OCI-LY3 (cell line): ENCODE data around the gene GSG1.

Experiments used
- H2AFZ ChIP-seq: fragments of 200-600, 300-600 bp; shearing (Covaris generic); 2 replicates; pipeline ENCODE4 v1.6.0; 2014; ENCODE audit warnings: antibody characterized with exemption, low read depth, low read length
- H3K27ac ChIP-seq: fragments of 200-600, 300-600 bp; sonication (generic); 2 replicates; pipeline ENCODE4 v1.5.1; 2014; ENCODE audit warnings: mild to moderate bottlenecking, low read length, moderate library complexity, mixed read lengths
- H3K27me3 ChIP-seq: fragments of 200-600, 300-600 bp; sonication (generic); 2 replicates; pipeline ENCODE4 v1.6.1; 2014; ENCODE audit warnings: low read depth, low read length, mixed read lengths
- H3K36me3 ChIP-seq: fragments of 200-600, 300-600 bp; sonication (generic); replicated peaks from 2 replicates; pipeline ENCODE3; 2014; ENCODE audit warnings: low read depth, low read length, mixed read lengths
- H3K4me1 ChIP-seq: fragments of 300-600, 200-600 bp; sonication (generic); 2 replicates; pipeline ENCODE4 v1.6.1; 2014; ENCODE audit warnings: low read length, mixed read lengths
- H3K4me2 ChIP-seq: fragments of 200-600, 300-600 bp; sonication (generic); 2 replicates; pipeline ENCODE4 v1.6.1; 2014; ENCODE audit warnings: low read length, mixed read lengths
- H3K4me3 ChIP-seq: fragments of 300-600, 200-600 bp; sonication (generic); 2 replicates; pipeline ENCODE4 v1.5.1; 2014; ENCODE audit warnings: antibody characterized with exemption, mild to moderate bottlenecking, low read length, moderate library complexity
- H3K79me2 ChIP-seq: fragments of 300-600, 200-600 bp; shearing (Covaris generic); 2 replicates; pipeline ENCODE4 v1.6.1; 2014; ENCODE audit warnings: mild to moderate bottlenecking, low read length, mixed read lengths
- H3K9ac ChIP-seq: fragments of 300-600, 200-600 bp; shearing (Covaris generic); 2 replicates; pipeline ENCODE4 v1.6.0; 2014; ENCODE audit warnings: mild to moderate bottlenecking, low read length, moderate library complexity
- H3K9me3 ChIP-seq: fragments of 200-600, 300-600 bp; shearing (Covaris generic); 2 replicates; pipeline ENCODE4 v1.6.1; 2014; ENCODE audit warnings: low read length, mixed read lengths; ENCODE audit not compliant: insufficient read depth
- H4K20me1 ChIP-seq: fragments of 200-600, 300-600 bp; sonication (generic); 2 replicates; pipeline ENCODE4 v1.6.1; 2016; ENCODE audit warnings: low read length, mixed read lengths; ENCODE audit not compliant: insufficient read depth
- EZH2phosphoT487 ChIP-seq: fragments of 200-600 bp; shearing (Covaris generic); IDR thresholded peaks from 2 replicates; pipeline ENCODE4 v1.6.1; 2018; ENCODE audit warnings: antibody characterized with exemption, mixed run types, low read depth
- TF ChIP-seq, protein P1 (sequence below): fragments of 200-600, 300-600 bp; sonication (generic); IDR thresholded peaks from 2 replicates; pipeline ENCODE4 v1.5.1; 2014; ENCODE audit warnings: antibody characterized with exemption, low read length, low read depth

GSG1 gene

DNA sequence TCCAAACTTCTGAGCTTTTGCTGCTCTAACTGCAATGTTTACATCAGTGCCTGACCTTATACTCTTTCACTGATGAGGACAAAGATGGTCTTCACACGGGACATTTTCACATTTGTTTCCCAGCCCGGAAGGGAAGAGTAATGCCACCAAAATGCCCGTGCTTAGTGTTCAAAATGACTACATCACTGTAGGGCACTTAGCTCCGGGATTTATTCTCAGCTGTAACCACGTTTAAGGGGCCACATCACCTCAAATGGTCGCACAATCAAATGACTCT lies 2.9 kb downstream of the GSG1 start:
- no peak for TF ChIP-seq EZH2phosphoT487
- TF ChIP-seq, protein P1, sequence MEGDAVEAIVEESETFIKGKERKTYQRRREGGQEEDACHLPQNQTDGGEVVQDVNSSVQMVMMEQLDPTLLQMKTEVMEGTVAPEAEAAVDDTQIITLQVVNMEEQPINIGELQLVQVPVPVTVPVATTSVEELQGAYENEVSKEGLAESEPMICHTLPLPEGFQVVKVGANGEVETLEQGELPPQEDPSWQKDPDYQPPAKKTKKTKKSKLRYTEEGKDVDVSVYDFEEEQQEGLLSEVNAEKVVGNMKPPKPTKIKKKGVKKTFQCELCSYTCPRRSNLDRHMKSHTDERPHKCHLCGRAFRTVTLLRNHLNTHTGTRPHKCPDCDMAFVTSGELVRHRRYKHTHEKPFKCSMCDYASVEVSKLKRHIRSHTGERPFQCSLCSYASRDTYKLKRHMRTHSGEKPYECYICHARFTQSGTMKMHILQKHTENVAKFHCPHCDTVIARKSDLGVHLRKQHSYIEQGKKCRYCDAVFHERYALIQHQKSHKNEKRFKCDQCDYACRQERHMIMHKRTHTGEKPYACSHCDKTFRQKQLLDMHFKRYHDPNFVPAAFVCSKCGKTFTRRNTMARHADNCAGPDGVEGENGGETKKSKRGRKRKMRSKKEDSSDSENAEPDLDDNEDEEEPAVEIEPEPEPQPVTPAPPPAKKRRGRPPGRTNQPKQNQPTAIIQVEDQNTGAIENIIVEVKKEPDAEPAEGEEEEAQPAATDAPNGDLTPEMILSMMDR = no peak
- no peaks in the 10 kb centered on the region for H3K36me3 ChIP-seq
- no peak overlapping the region for H3K9ac ChIP-seq
- H3K79me2 ChIP-seq = no peaks in the 10 kb centered on the region
- H2AFZ ChIP-seq = no peak overlapping the region
- no peaks in the 10 kb centered on the region for H3K9me3 ChIP-seq
- H3K4me1 ChIP-seq = peaks cover 23% of the 10 kb centered on the region
- H3K4me2 ChIP-seq = peak overlapping the region; percentile 94
- peaks cover 2% of the 10 kb centered on the region; the same call in 1 of the 2 replicates for H4K20me1 ChIP-seq
- peak overlapping the region; percentile 85 for H3K4me3 ChIP-seq
- peaks cover 65% of the 10 kb centered on the region for H3K27me3 ChIP-seq
- H3K27ac ChIP-seq = no peak overlapping the region

DNA sequence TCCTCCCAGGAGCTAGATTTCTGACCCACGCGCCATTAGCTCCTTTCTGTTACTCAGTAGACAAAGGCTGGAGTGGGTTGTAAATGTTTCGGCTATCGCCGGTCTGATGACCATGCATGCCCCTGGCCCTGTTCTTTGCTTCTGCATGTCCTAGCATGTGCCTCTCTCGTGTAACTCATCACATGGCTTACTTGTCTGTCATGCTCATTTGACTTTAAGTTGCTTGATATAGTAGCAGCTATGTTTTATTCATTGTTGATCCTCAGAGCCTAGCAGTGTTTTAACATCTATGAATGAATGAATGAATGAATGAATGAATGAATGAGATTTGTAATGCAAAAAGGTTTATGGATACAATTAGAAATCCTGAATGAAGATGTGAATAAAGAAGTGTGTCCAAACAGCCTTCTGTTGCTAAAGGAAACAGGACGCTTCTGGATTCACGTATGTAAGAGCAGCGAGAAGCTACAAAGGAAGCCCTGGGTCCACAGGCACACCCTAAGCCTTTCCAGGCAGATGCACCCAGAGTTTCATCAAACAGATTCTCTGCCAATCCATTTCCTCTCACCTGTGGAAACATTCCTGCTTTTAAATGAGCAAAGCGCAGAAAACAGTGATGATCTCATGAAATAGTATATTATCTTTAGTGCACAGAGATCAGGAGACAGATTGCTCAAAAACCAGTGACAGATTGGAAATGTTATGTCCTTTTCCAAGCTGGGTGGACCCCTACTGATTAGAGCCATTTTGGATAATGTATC lies 3.4 kb downstream of the GSG1 start:
- H3K4me3 ChIP-seq = peak overlapping the region; percentile 85; the same call in 1 of the 2 replicates
- H3K4me2 ChIP-seq = peak overlapping the region; percentile 94; the same call in 1 of the 2 replicates
- no peak overlapping the region for H3K9ac ChIP-seq

DNA sequence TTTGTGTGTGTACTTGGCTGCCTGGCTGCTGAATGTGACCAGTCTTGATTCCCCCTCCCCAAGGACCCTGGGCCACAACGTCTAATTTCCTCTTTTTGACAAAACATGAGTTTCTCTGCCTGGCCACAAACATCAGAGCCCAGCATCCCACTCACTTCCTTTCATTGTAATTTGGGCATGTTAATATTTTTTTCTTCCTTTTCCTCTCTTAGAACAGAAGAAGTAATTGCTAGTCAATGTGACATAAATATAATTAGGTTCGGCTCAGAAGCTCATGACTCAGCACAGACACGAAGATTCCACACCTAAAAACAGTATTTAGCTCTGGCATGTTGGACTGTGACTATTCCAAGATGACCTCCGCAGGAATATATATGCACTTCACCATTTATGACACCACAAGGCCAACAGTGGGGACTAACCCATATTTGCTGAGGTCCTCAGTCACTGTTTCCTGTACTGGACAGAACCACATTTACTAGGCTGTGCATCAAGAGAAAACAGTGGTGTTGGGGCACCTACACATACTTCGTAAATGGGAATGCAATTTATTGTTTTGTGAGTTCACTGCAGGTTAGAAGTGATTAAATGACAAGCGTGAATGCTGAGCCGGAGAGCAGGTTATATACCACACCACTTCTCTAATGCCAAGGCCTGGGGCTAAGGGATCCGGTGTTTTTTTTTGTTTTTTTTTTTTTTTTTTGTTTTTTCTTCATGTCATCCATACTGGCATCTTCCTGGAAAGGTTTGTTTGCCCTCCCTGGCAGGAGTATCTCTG lies 4.2 kb downstream of the GSG1 start:
- peaks cover 35% of the 10 kb centered on the region for H3K4me1 ChIP-seq

More for the DNA sequence above, 3.4 kb downstream of the GSG1 start:
- Histone ChIP-seq H3K27ac (no peak overlapping the region), H3K36me3 (no peaks in the 10 kb centered on the region), H3K79me2 (no peaks in the 10 kb centered on the region), H3K4me1 (peaks cover 28% of the 10 kb centered on the region), H3K9me3 (no peaks in the 10 kb centered on the region), H4K20me1 (peaks cover 8% of the 10 kb centered on the region), H2AFZ (no peak overlapping the region), H3K27me3 (peaks cover 70% of the 10 kb centered on the region)
- TF ChIP-seq, protein P1 = no peak
- TF ChIP-seq EZH2phosphoT487 = no peak

More for the DNA sequence above, 4.2 kb downstream of the GSG1 start:
- Histone ChIP-seq H3K4me2 (no peak overlapping the region), H2AFZ (no peak overlapping the region), H3K9ac (no peak overlapping the region), H3K27ac (no peak overlapping the region), H3K36me3 (no peaks in the 10 kb centered on the region), H3K27me3 (peaks cover 71% of the 10 kb centered on the region), H3K9me3 (no peaks in the 10 kb centered on the region), H3K4me3 (no peak overlapping the region), H3K79me2 (no peaks in the 10 kb centered on the region), H4K20me1 (peaks cover 13% of the 10 kb centered on the region)
- no peak for TF ChIP-seq EZH2phosphoT487
- TF ChIP-seq, protein P1 = no peak
